Hepatocyte (in vitro differentiated cells): Measurements from ENCODE around the gene HDAC5. TPM values are rescaled to one million over a fixed set of nuclear protein-coding genes. Genes with fewer than 3 reads are reported as not detected.

Experiments
- DNase-seq: peaks from one replicate; pipeline ENCODE4 v3.0.0-alpha.2; 2016; ENCODE audit warnings: low spot score
- H2AFZ ChIP-seq: fragments of 200-600 bp; sonication (generic); 2 replicates; pipeline ENCODE4 v1.6.0; 2016; ENCODE audit warnings: antibody characterized with exemption, mild to moderate bottlenecking
- H3K27ac ChIP-seq: fragments of 200-600 bp; sonication (generic); 2 replicates; pipeline ENCODE4 v1.5.1; 2016; ENCODE audit warnings: mild to moderate bottlenecking
- H3K27me3 ChIP-seq: fragments of 200-600 bp; sonication (generic); 2 replicates; pipeline ENCODE4 v1.6.1; 2016
- H3K36me3 ChIP-seq: fragments of 200-600 bp; sonication (generic); replicated peaks from 2 replicates; pipeline ENCODE4 v1.5.1; 2016; ENCODE audit warnings: low read depth; ENCODE audit not compliant: insufficient read depth
- H3K4me1 ChIP-seq: fragments of 200-600 bp; sonication (generic); 2 replicates; pipeline ENCODE4 v1.5.1; 2016; ENCODE audit warnings: mild to moderate bottlenecking, moderate library complexity; ENCODE audit not compliant: insufficient read depth
- H3K4me2 ChIP-seq: fragments of 200-600 bp; sonication (generic); 2 replicates; pipeline ENCODE4 v1.6.0; 2016
- H3K4me3 ChIP-seq: fragments of 200-600 bp; sonication (generic); 2 replicates; pipeline ENCODE4 v1.5.1; 2016; ENCODE audit warnings: mild to moderate bottlenecking
- H3K79me2 ChIP-seq: fragments of 200-600 bp; sonication (generic); 2 replicates; pipeline ENCODE4 v1.6.0; 2017; ENCODE audit warnings: mild to moderate bottlenecking
- H3K9me2 ChIP-seq: fragments of 200-600 bp; sonication (generic); replicated peaks from 2 replicates; pipeline ENCODE4 v1.6.0; 2017; ENCODE audit warnings: mild to moderate bottlenecking; ENCODE audit not compliant: insufficient read depth
- H3K9me3 ChIP-seq: fragments of 200-600 bp; sonication (generic); 2 replicates; pipeline ENCODE4 v1.5.1; 2016; ENCODE audit warnings: low read depth, mild to moderate bottlenecking
- H4K20me1 ChIP-seq: fragments of 200-600 bp; sonication (generic); 2 replicates; pipeline ENCODE4 v1.6.0; 2016; ENCODE audit warnings: mild to moderate bottlenecking; ENCODE audit not compliant: insufficient read depth, poor library complexity, severe bottlenecking
- CTCF ChIP-seq: fragments of 200-600 bp; sonication (generic); IDR thresholded peaks from 2 replicates; pipeline ENCODE4 v1.5.1; 2016; ENCODE audit warnings: antibody characterized with exemption, mild to moderate bottlenecking; ENCODE audit not compliant: poor library complexity
- EZH2 ChIP-seq: fragments of 200-600 bp; sonication (generic); IDR thresholded peaks from 2 replicates; pipeline ENCODE4 v1.6.1; 2016; ENCODE audit warnings: antibody characterized with exemption, mild to moderate bottlenecking, borderline replicate concordance
- EZH2phosphoT487 ChIP-seq: fragments of 200-600 bp; sonication (generic); IDR thresholded peaks from one replicate; pipeline ENCODE4 v1.6.1; 2018; ENCODE audit warnings: antibody characterized with exemption, mild to moderate bottlenecking, low read depth, moderate library complexity; ENCODE audit not compliant: unreplicated experiment, severe bottlenecking
- WGBS: methylation state at CpG from one replicate; pipeline ENCODE4 v1.1.6; 2016; ENCODE audit warnings: low lambda C conversion rate; ENCODE audit errors: missing lambda C conversion rate; 5-methylcytosine and 5-hydroxymethylcytosine counted together
- polyA plus RNA-seq: library from polyadenylated mRNA; unstranded; fragments of >200 nt; fragmentation: Nextera tagmentation; extraction: Ambion mirVana; gene quantifications from 2 replicates; pipeline ENCODE4 v1.2.1, GENCODE V29; 2016
- total RNA-seq: library from RNA; depleted of rRNA; stranded (reverse); fragments of >200 nt; gene quantifications from 2 replicates; pipeline ENCODE4 v1.2.3, GENCODE V29; 2014

The HDAC5 gene
- total and polyA plus RNA-seq, 2 experiments from 2014 or later, result 33.9 to 42.7 TPM

- no peak for TF ChIP-seq EZH2phosphoT487
- TF ChIP-seq EZH2, result no peak
- TF ChIP-seq CTCF, result no peak
- Histone ChIP-seq H3K4me1 (peaks cover 12% of the 10 kb centered on the region), H3K36me3 (no peaks in the 10 kb centered on the region), H2AFZ (no peak overlapping the region), H4K20me1 (no peaks in the 10 kb centered on the region), H3K4me3 (no peak overlapping the region), H3K4me2 (no peak overlapping the region), H3K27ac (no peak overlapping the region), H3K27me3 (no peaks in the 10 kb centered on the region), H3K79me2 (peaks cover 6% of the 10 kb centered on the region), H3K9me3 (no peaks in the 10 kb centered on the region), H3K9me2 (no peaks in the 10 kb centered on the region)
- DNase-seq, result no peak
- 94% methylated on average over 12 of the region's 19 CpGs for WGBS
These were observed 45.0 kb downstream of the HDAC5 start for GRCh38 chr17:44078412-44078811.

GRCh38 chr17:44077595-44077909 lies 45.9 kb downstream of the HDAC5 start:
- Histone ChIP-seq H3K4me1 (peaks cover 12% of the 10 kb centered on the region), H3K9me2 (no peaks in the 10 kb centered on the region), H3K9me3 (no peaks in the 10 kb centered on the region), H3K4me3 (no peak overlapping the region), H4K20me1 (no peaks in the 10 kb centered on the region), H3K36me3 (no peaks in the 10 kb centered on the region), H3K79me2 (peaks cover 15% of the 10 kb centered on the region), H3K27me3 (no peaks in the 10 kb centered on the region), H2AFZ (no peak overlapping the region), H3K4me2 (no peak overlapping the region), H3K27ac (peak overlapping the region; percentile 43)
- 92% methylated on average over 4 of the region's 4 CpGs for WGBS
- TF ChIP-seq CTCF (no peak), EZH2 (no peak), EZH2phosphoT487 (no peak)
- no peak for DNase-seq

GRCh38 chr17:44076716-44077594 lies 46.5 kb downstream of the HDAC5 start:
- Histone ChIP-seq H3K9me2 (no peaks in the 10 kb centered on the region), H3K4me2 (peak overlapping the region; percentile 8), H3K27ac (peak overlapping the region; percentile 43), H3K27me3 (no peaks in the 10 kb centered on the region), H3K4me1 (peaks cover 14% of the 10 kb centered on the region), H2AFZ (no peak overlapping the region), H3K79me2 (peaks cover 21% of the 10 kb centered on the region), H4K20me1 (no peaks in the 10 kb centered on the region), H3K4me3 (no peak overlapping the region), H3K9me3 (no peaks in the 10 kb centered on the region), H3K36me3 (no peaks in the 10 kb centered on the region)
- 77% methylated on average over 6 of the region's 6 CpGs for WGBS
- no peak for DNase-seq
- TF ChIP-seq EZH2 (no peak), EZH2phosphoT487 (no peak), CTCF (no peak)
